ENCODE results near the gene CRAT.

- TF ChIP-seq, protein P1, sequence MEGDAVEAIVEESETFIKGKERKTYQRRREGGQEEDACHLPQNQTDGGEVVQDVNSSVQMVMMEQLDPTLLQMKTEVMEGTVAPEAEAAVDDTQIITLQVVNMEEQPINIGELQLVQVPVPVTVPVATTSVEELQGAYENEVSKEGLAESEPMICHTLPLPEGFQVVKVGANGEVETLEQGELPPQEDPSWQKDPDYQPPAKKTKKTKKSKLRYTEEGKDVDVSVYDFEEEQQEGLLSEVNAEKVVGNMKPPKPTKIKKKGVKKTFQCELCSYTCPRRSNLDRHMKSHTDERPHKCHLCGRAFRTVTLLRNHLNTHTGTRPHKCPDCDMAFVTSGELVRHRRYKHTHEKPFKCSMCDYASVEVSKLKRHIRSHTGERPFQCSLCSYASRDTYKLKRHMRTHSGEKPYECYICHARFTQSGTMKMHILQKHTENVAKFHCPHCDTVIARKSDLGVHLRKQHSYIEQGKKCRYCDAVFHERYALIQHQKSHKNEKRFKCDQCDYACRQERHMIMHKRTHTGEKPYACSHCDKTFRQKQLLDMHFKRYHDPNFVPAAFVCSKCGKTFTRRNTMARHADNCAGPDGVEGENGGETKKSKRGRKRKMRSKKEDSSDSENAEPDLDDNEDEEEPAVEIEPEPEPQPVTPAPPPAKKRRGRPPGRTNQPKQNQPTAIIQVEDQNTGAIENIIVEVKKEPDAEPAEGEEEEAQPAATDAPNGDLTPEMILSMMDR (IDR thresholded peaks at IDR 0.05), result no peak
- no peak for TF ChIP-seq EP300 (IDR thresholded peaks at IDR 0.05)
- TF ChIP-seq POLR2A (IDR thresholded peaks at IDR 0.05), result no peak
- no peak for TF ChIP-seq POLR2AphosphoS5 (IDR thresholded peaks at IDR 0.05)
Measured at GRCh38 chr9:129075996-129076639, 34.5 kb downstream of the CRAT start.
